H9 (cell line): ENCODE data around the gene N4BP3. TPM values are rescaled to one million over a fixed set of nuclear protein-coding genes. Genes with fewer than 3 reads are reported as not detected.
A peak's percentile ranks its signal among the peaks of the same experiment; 100 is the strongest.

Experiments used
- DNase-seq: peaks from one replicate; pipeline ENCODE4 v3.0.0-alpha.2; 2017
- H2AFZ ChIP-seq: one replicate; pipeline ENCODE4 v1.6.1; 2013; ENCODE audit warnings: mild to moderate bottlenecking, low read length, control low read depth, moderate library complexity
- H2AK5ac ChIP-seq: 2 replicates; pipeline ENCODE4 v1.6.1; 2013; ENCODE audit warnings: low read length, control low read depth, mixed read lengths; ENCODE audit not compliant: insufficient read length
- H2BK120ac ChIP-seq: one replicate; pipeline ENCODE4 v1.6.1; 2013; ENCODE audit warnings: low read depth, mild to moderate bottlenecking, low read length, control low read depth, inconsistent platforms; ENCODE audit not compliant: poor library complexity, severe bottlenecking
- H2BK12ac ChIP-seq: 2 replicates; pipeline ENCODE4 v1.6.1; 2013; ENCODE audit warnings: low read length, control low read depth, mixed read lengths, low read depth; ENCODE audit not compliant: insufficient read length
- H2BK15ac ChIP-seq: 2 replicates; pipeline ENCODE4 v1.6.1; 2013; ENCODE audit warnings: low read depth, low read length, control low read depth
- H2BK20ac ChIP-seq: one replicate; pipeline ENCODE4 v1.6.1; 2013; ENCODE audit warnings: low read depth, mild to moderate bottlenecking, low read length, control low read depth, inconsistent platforms; ENCODE audit not compliant: poor library complexity, severe bottlenecking
- H2BK5ac ChIP-seq: 2 replicates; pipeline ENCODE4 v1.6.1; 2013; ENCODE audit warnings: low read length, control low read depth, mixed read lengths; ENCODE audit not compliant: insufficient read length
- H3K14ac ChIP-seq: 2 replicates; pipeline ENCODE4 v1.6.1; 2013; ENCODE audit warnings: low read length, control low read depth; ENCODE audit not compliant: insufficient read depth
- H3K18ac ChIP-seq: 2 replicates; pipeline ENCODE4 v1.6.1; 2013; ENCODE audit warnings: low read depth, mild to moderate bottlenecking, mixed read lengths, low read length, control low read depth; ENCODE audit not compliant: insufficient read length
- H3K23ac ChIP-seq: 2 replicates; pipeline ENCODE4 v1.6.1; 2013; ENCODE audit warnings: low read length, control low read depth, mixed read lengths, low read depth; ENCODE audit not compliant: insufficient read length
- H3K23me2 ChIP-seq: 2 replicates; pipeline ENCODE4 v1.6.1; 2013; ENCODE audit warnings: low read depth, mild to moderate bottlenecking, mixed read lengths, low read length, control low read depth; ENCODE audit not compliant: insufficient read length, poor library complexity, severe bottlenecking
- H3K27ac ChIP-seq: 2 replicates; pipeline ENCODE4 v1.5.1; 2013; ENCODE audit warnings: low read length, control low read depth, mixed read lengths, low read depth; ENCODE audit not compliant: insufficient read length
- H3K27me3 ChIP-seq: 2 replicates; pipeline ENCODE4 v1.6.1; 2013; ENCODE audit warnings: low read length, control low read depth, inconsistent platforms; ENCODE audit not compliant: insufficient read depth
- H3K4ac ChIP-seq: 2 replicates; pipeline ENCODE4 v1.6.1; 2013; ENCODE audit warnings: low read depth, mild to moderate bottlenecking, control low read depth, inconsistent platforms, low read length, moderate library complexity
- H3K4me1 ChIP-seq: 2 replicates; pipeline ENCODE4 v1.6.1; 2013; ENCODE audit warnings: low read length, control low read depth, inconsistent platforms; ENCODE audit not compliant: insufficient read depth
- H3K4me2 ChIP-seq: 2 replicates; pipeline ENCODE4 v1.6.1; 2013; ENCODE audit warnings: low read length, control low read depth, mixed read lengths; ENCODE audit not compliant: insufficient read length, insufficient read depth
- H3K56ac ChIP-seq: 2 replicates; pipeline ENCODE4 v1.6.1; 2013; ENCODE audit warnings: low read depth, mild to moderate bottlenecking, mixed read lengths, low read length, control low read depth; ENCODE audit not compliant: insufficient read length
- H3K79me1 ChIP-seq: 2 replicates; pipeline ENCODE4 v1.6.1; 2013; ENCODE audit warnings: low read depth, mild to moderate bottlenecking, moderate library complexity, low read length, control low read depth, inconsistent platforms; ENCODE audit not compliant: insufficient read depth, poor library complexity, severe bottlenecking
- H3K79me2 ChIP-seq: 2 replicates; pipeline ENCODE4 v1.6.1; 2013; ENCODE audit warnings: low read length, control low read depth, inconsistent platforms; ENCODE audit not compliant: insufficient read depth
- H3K9ac ChIP-seq: 2 replicates; pipeline ENCODE4 v1.6.1; 2013; ENCODE audit warnings: low read length, control low read depth, mixed read lengths; ENCODE audit not compliant: insufficient read length; ENCODE audit errors: extremely low read depth
- H3K9me3 ChIP-seq: one replicate; pipeline ENCODE4 v1.6.1; 2013; ENCODE audit warnings: low read depth, low read length, inconsistent platforms; ENCODE audit not compliant: control insufficient read depth
- H3T11ph ChIP-seq: one replicate; pipeline ENCODE4 v1.6.1; 2013; ENCODE audit warnings: mild to moderate bottlenecking, low read length, control low read depth, inconsistent platforms
- H4K20me1 ChIP-seq: one replicate; pipeline ENCODE4 v1.6.1; 2013; ENCODE audit not compliant: control insufficient read depth, insufficient read length, insufficient read depth
- H4K5ac ChIP-seq: 2 replicates; pipeline ENCODE4 v1.6.1; 2013; ENCODE audit warnings: low read depth, mild to moderate bottlenecking, mixed read lengths, low read length, control low read depth; ENCODE audit not compliant: insufficient read length
- H4K8ac ChIP-seq: replicated peaks from 2 replicates; pipeline ENCODE4 v1.6.1; 2013; ENCODE audit warnings: low read length, control low read depth, mixed read lengths, low read depth; ENCODE audit not compliant: insufficient read length
- H4K91ac ChIP-seq: 2 replicates; pipeline ENCODE4 v1.6.1; 2013; ENCODE audit warnings: low read depth, mild to moderate bottlenecking, moderate library complexity, mixed read lengths, low read length, control low read depth; ENCODE audit not compliant: insufficient read length
- H3K27ac Mint-ChIP-seq, 3 experiments: 2 replicates in 2 of 3; 3 replicates in 1 of 3; pipeline ENCODE4 v1.8.0; 2020 to 2021; ENCODE audit warnings: mixed read lengths in 3 of 3, mild to moderate bottlenecking in 1 of 3, moderate library complexity in 1 of 3
- H3K27me3 Mint-ChIP-seq: 2 replicates; pipeline ENCODE4 v1.8.0; 2021; ENCODE audit warnings: low read depth, mild to moderate bottlenecking, moderate library complexity, mixed read lengths
- H3K36me3 Mint-ChIP-seq, 3 experiments: 2 replicates in 2 of 3; 3 replicates in 1 of 3; pipeline ENCODE4 v1.8.0; 2020 to 2021; ENCODE audit warnings: low read depth in 3 of 3, mixed read lengths in 3 of 3; ENCODE audit not compliant: insufficient read depth in 1 of 3
- H3K4me1 Mint-ChIP-seq, 2 experiments: 2 replicates each; pipeline ENCODE4 v1.8.0; 2020; ENCODE audit warnings: mixed read lengths in 2 of 2
- H3K4me3 Mint-ChIP-seq, 2 experiments: 2 replicates in 1 of 2; 3 replicates in 1 of 2; pipeline ENCODE4 v1.8.0; 2020 to 2021; ENCODE audit warnings: mild to moderate bottlenecking in 2 of 2, mixed read lengths in 2 of 2, moderate library complexity in 1 of 2
- H3K9me3 Mint-ChIP-seq, 2 experiments: 2 replicates in 1 of 2; 3 replicates in 1 of 2; pipeline ENCODE4 v1.8.0; 2020; ENCODE audit warnings: mild to moderate bottlenecking in 2 of 2, mixed read lengths in 2 of 2, moderate library complexity in 1 of 2
- WGBS: extraction: QIAGEN DNeasy Blood & Tissue Kit; methylation state at CpG from one replicate; pipeline ENCODE4 v1.1.7; 2013; ENCODE audit warnings: missing lambda C conversion rate, low lambda C conversion rate, mixed read lengths; ENCODE audit not compliant: insufficient read length; ENCODE audit errors: extremely low coverage; 5-methylcytosine and 5-hydroxymethylcytosine counted together
- total RNA-seq: library from RNA; stranded (reverse); gene quantifications from 2 replicates; pipeline ENCODE4 v1.2.1, GENCODE V29; 2021
- TF ChIP-seq, protein P1 (sequence below): fragments of 200-600 bp; sonication (generic); conservative IDR thresholded peaks from 3 replicates; pipeline ENCODE4 v1.8.0; 2021; ENCODE audit warnings: antibody characterized with exemption, mild to moderate bottlenecking

The N4BP3 gene
- total RNA-seq, 1 experiment from 2014 or later = 32.1 TPM

GRCh38 chr5:178116143-178116885, 3.0 kb downstream of the N4BP3 start:
- no peak overlapping the region for H2BK20ac ChIP-seq
- no peak overlapping the region for H2BK15ac ChIP-seq
- peaks cover 5 to 7% of the 10 kb centered on the region in 2 experiments; a peak in 4 of 5 replicates for H3K9me3 Mint-ChIP-seq

More at GRCh38 chr5:178116143-178116885, 3.0 kb downstream of the N4BP3 start:
- H3T11ph ChIP-seq = no peak overlapping the region
- H4K5ac ChIP-seq = no peak overlapping the region
- peak overlapping the region; percentile 96 to 99 (median 98) for H3K27ac Mint-ChIP-seq
- peak overlapping the region; percentile 84 for H3K4me2 ChIP-seq
- H3K36me3 Mint-ChIP-seq = peaks cover 7 to 19% (median 12%) of the 10 kb centered on the region in 3 experiments
- no peak overlapping the region for H3K56ac ChIP-seq
- peak overlapping the region; percentile 77 for H3K14ac ChIP-seq
- peaks cover 32% of the 10 kb centered on the region; the same call in 1 of the 2 replicates for H3K79me2 ChIP-seq
- no peak overlapping the region for H2BK120ac ChIP-seq
- H3K4ac ChIP-seq = no peak overlapping the region
- peak; percentile 69 for DNase-seq
- no peaks in the 10 kb centered on the region for H3K27me3 ChIP-seq
- H3K23me2 ChIP-seq = peaks cover 14% of the 10 kb centered on the region
- H3K9me3 ChIP-seq = no peaks in the 10 kb centered on the region
- TF ChIP-seq, protein P1, sequence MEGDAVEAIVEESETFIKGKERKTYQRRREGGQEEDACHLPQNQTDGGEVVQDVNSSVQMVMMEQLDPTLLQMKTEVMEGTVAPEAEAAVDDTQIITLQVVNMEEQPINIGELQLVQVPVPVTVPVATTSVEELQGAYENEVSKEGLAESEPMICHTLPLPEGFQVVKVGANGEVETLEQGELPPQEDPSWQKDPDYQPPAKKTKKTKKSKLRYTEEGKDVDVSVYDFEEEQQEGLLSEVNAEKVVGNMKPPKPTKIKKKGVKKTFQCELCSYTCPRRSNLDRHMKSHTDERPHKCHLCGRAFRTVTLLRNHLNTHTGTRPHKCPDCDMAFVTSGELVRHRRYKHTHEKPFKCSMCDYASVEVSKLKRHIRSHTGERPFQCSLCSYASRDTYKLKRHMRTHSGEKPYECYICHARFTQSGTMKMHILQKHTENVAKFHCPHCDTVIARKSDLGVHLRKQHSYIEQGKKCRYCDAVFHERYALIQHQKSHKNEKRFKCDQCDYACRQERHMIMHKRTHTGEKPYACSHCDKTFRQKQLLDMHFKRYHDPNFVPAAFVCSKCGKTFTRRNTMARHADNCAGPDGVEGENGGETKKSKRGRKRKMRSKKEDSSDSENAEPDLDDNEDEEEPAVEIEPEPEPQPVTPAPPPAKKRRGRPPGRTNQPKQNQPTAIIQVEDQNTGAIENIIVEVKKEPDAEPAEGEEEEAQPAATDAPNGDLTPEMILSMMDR = no peak
- no CpG with 5 or more reads among the region's 22 CpGs for WGBS
- H4K20me1 ChIP-seq = no peaks in the 10 kb centered on the region
- no peak overlapping the region for H3K27ac ChIP-seq
- no peak overlapping the region for H2AFZ ChIP-seq
- no peak overlapping the region for H2AK5ac ChIP-seq
- H3K18ac ChIP-seq = peak overlapping the region; percentile 73
- peaks cover 3% of the 10 kb centered on the region; the same call in 1 of the 2 replicates for H3K27me3 Mint-ChIP-seq
- no peak overlapping the region for H4K91ac ChIP-seq
- no peak overlapping the region for H4K8ac ChIP-seq
- peaks cover 8% of the 10 kb centered on the region; the same call in 1 of the 2 replicates for H3K4me1 ChIP-seq
- no peak overlapping the region for H2BK5ac ChIP-seq
- H3K23ac ChIP-seq = no peak overlapping the region
- peaks cover 23 to 38% of the 10 kb centered on the region in 2 experiments for H3K4me1 Mint-ChIP-seq
- H3K9ac ChIP-seq = peak overlapping the region; percentile 27
- no peak overlapping the region for H2BK12ac ChIP-seq
- no peaks in the 10 kb centered on the region for H3K79me1 ChIP-seq
- peak overlapping the region; percentile 98 to 100 for H3K4me3 Mint-ChIP-seq
